GM12878 (cell line): ENCODE measurements around the gene HMCN1. TPM values are rescaled to one million over a fixed set of nuclear protein-coding genes. Genes with fewer than 3 reads are reported as not detected.

ENCODE experiments used
- ATAC-seq: fragments of 200-7000 bp; cut with Tn5 transposase; 3 replicates; pipeline ENCODE4 v1.9.1; 2020; ENCODE audit warnings: mild to moderate bottlenecking, moderate library complexity
- BruUV-seq: library from RNA; stranded (reverse); fragments of 400-500 nt; replicated peaks from 2 replicates; lab custom pipeline; 2021; lab: Mats Ljungman, UMichigan
- CTCF ChIA-PET: fragments of 300-600 bp; sonication (Branson Sonifier 250); formaldehyde crosslinking; extraction: SDS; loops from one replicate; lab custom pipeline; 2021; ENCODE audit warnings: inconsistent platforms; lab: Yijun Ruan, JAX
- POLR2A ChIA-PET: fragments of 350-600 bp; formaldehyde crosslinking; extraction: SDS; loops from one replicate; lab custom pipeline; 2021; ENCODE audit warnings: inconsistent platforms; lab: Charles Lee
- RAD21 ChIA-PET: fragments of 300-600 bp; sonication (Branson Sonifier 250); formaldehyde crosslinking; loops from one replicate; lab custom pipeline; 2023; ENCODE audit warnings: antibody characterized with exemption; ENCODE audit not compliant: unreplicated experiment; lab: Charles Lee
- SMC1A ChIA-PET: fragments of 300-600 bp; sonication (Branson Sonifier 250); formaldehyde crosslinking; loops from one replicate; lab custom pipeline; 2023; ENCODE audit not compliant: unreplicated experiment, uncharacterized antibody; lab: Charles Lee
- DNase-seq: peaks from one replicate; pipeline ENCODE4 v3.0.0-alpha.2; 2011; ENCODE audit warnings: low read depth, low spot score
- FAIRE-seq: peaks from 3 replicates; lab custom pipeline; 2011; peaks lifted over from hg19 to GRCh38; lab: Jason Lieb, UNC
- H2AFZ ChIP-seq: 2 replicates; pipeline ENCODE4 v1.6.0; 2011; ENCODE audit warnings: low read depth, low read length, control low read depth; ENCODE audit not compliant: control insufficient read depth
- H3K27ac ChIP-seq: 2 replicates; pipeline ENCODE4 v1.5.1; 2011; ENCODE audit warnings: control low read depth; ENCODE audit not compliant: control insufficient read depth, insufficient read depth
- H3K27me3 ChIP-seq, 2 experiments: replicated peaks in 1 of 2; 2 replicates each; pipeline versions ENCODE4 v1.6.0 to v1.6.1; 2011; ENCODE audit warnings: low read length in 1 of 2; ENCODE audit not compliant: control insufficient read depth in 2 of 2, insufficient read depth in 2 of 2
- H3K36me3 ChIP-seq, 2 experiments: 2 replicates each; pipeline ENCODE4 v1.5.1; 2011; ENCODE audit warnings: low read length in 1 of 2; ENCODE audit not compliant: control insufficient read depth in 2 of 2, insufficient read depth in 2 of 2
- H3K4me1 ChIP-seq: 2 replicates; pipeline ENCODE4 v1.6.1; 2011; ENCODE audit warnings: mild to moderate bottlenecking, low read length, moderate library complexity, mixed read lengths; ENCODE audit not compliant: control insufficient read depth, insufficient read depth
- H3K4me2 ChIP-seq: 2 replicates; pipeline ENCODE4 v1.6.0; 2011; ENCODE audit warnings: control low read depth; ENCODE audit not compliant: control insufficient read depth, insufficient read depth
- H3K4me3 ChIP-seq: fragments of 200-600 bp; sonication (generic); 2 replicates; pipeline ENCODE4 v1.5.1; 2016
- H3K79me2 ChIP-seq: 2 replicates; pipeline ENCODE4 v1.6.0; 2011; ENCODE audit warnings: low read length; ENCODE audit not compliant: control insufficient read depth, insufficient read depth
- H3K9ac ChIP-seq: 2 replicates; pipeline ENCODE4 v1.8.0; 2011; ENCODE audit warnings: low read length, control low read depth, mixed read lengths; ENCODE audit not compliant: control insufficient read depth, insufficient read depth
- H3K9me3 ChIP-seq: replicated peaks from 3 replicates; pipeline ENCODE4 v1.5.1; 2011; ENCODE audit warnings: mild to moderate bottlenecking, low read length; ENCODE audit not compliant: control insufficient read depth, insufficient read depth
- H4K20me1 ChIP-seq: 2 replicates; pipeline ENCODE4 v1.6.0; 2011; ENCODE audit not compliant: control insufficient read depth, insufficient read depth
- ASH2L ChIP-seq: fragments of 300-600, 200-600 bp; sonication (generic); IDR thresholded peaks from 2 replicates; pipeline ENCODE4 v1.6.1; 2017; ENCODE audit warnings: low read depth, mild to moderate bottlenecking, borderline replicate concordance
- BRCA1 ChIP-seq: IDR thresholded peaks from 2 replicates; pipeline ENCODE4 v1.6.1; 2011; ENCODE audit warnings: low read depth, low read length, improper control_type of control experiment
- CHD4 ChIP-seq: fragments of 200-600 bp; sonication (generic); IDR thresholded peaks from 2 replicates; pipeline ENCODE4 v1.6.1; 2016; ENCODE audit warnings: mild to moderate bottlenecking
- EGR1 ChIP-seq, 2 experiments: IDR thresholded peaks; 1 replicate in 1 of 2; 2 replicates in 1 of 2; pipeline ENCODE4 v1.6.1; 2011 to 2012; ENCODE audit warnings: low read depth in 2 of 2, low read length in 2 of 2, borderline replicate concordance in 1 of 2, mild to moderate bottlenecking in 1 of 2, moderate library complexity in 1 of 2
- HDAC6 ChIP-seq: fragments of 200-600 bp; sonication (generic); IDR thresholded peaks from one replicate; pipeline ENCODE4 v1.8.0; 2017; ENCODE audit warnings: antibody characterized with exemption; ENCODE audit not compliant: unreplicated experiment
- MTA2 ChIP-seq: fragments of 450-650 bp; IDR thresholded peaks from 2 replicates; pipeline ENCODE4 v1.6.1; 2016; ENCODE audit warnings: low read depth, mild to moderate bottlenecking, moderate library complexity
- MYC ChIP-seq: IDR thresholded peaks from 2 replicates; pipeline ENCODE4 v1.6.1; 2011; ENCODE audit warnings: mild to moderate bottlenecking, low read length, moderate library complexity, inconsistent platforms; ENCODE audit not compliant: insufficient read depth, insufficient replicate concordance, insufficient read length, severe bottlenecking
- NBN ChIP-seq: fragments of 450-650 bp; IDR thresholded peaks from 2 replicates; pipeline ENCODE4 v1.6.1; 2016
- NFYA ChIP-seq: IDR thresholded peaks from 2 replicates; pipeline ENCODE4 v1.6.1; 2011; ENCODE audit warnings: low read depth, mild to moderate bottlenecking, low read length, improper control_type of control experiment, borderline replicate concordance
- NFYB ChIP-seq: IDR thresholded peaks from 2 replicates; pipeline ENCODE4 v1.6.1; 2011; ENCODE audit warnings: low read depth, mild to moderate bottlenecking, low read length, improper control_type of control experiment, moderate library complexity; ENCODE audit not compliant: insufficient read depth
- POLR2AphosphoS5 ChIP-seq: IDR thresholded peaks from 2 replicates; pipeline ENCODE4 v1.6.1; 2011; ENCODE audit warnings: mild to moderate bottlenecking, low read length, inconsistent platforms
- STAT1 ChIP-seq: fragments of 450-650 bp; conservative IDR thresholded peaks from 2 replicates; pipeline ENCODE4 v1.6.1; 2014; ENCODE audit warnings: antibody characterized with exemption, mild to moderate bottlenecking
- TARDBP ChIP-seq: IDR thresholded peaks from 2 replicates; pipeline ENCODE4 v1.6.1; 2016; ENCODE audit warnings: borderline replicate concordance
- YY1 ChIP-seq: IDR thresholded peaks from 2 replicates; pipeline ENCODE4 v1.6.1; 2011; ENCODE audit warnings: low read depth, mild to moderate bottlenecking, low read length
- ZNF207 ChIP-seq: fragments of 450-650 bp; IDR thresholded peaks from 2 replicates; pipeline ENCODE4 v1.6.1; 2014; ENCODE audit warnings: antibody characterized with exemption, mild to moderate bottlenecking, borderline replicate concordance
- WGBS: methylation state at CpG from one replicate; pipeline ENCODE4 v1.1.6; 2016; ENCODE audit warnings: low lambda C conversion rate; ENCODE audit not compliant: insufficient replicate concordance, insufficient coverage; ENCODE audit errors: missing lambda C conversion rate; 5-methylcytosine and 5-hydroxymethylcytosine counted together
- in situ Hi-C: fragments of 300-500 bp; cut with MboI; formaldehyde crosslinking; loops from 9 replicates; pipeline ENCODE4 v1.14.3; 2018; ENCODE audit warnings: mixed read lengths
- intact Hi-C: fragments of 100-400 bp; cut with micrococcal nuclease; formaldehyde crosslinking; loops from one replicate; pipeline ENCODE4 v1.14.2; 2022; ENCODE audit not compliant: unreplicated experiment
- polyA plus RNA-seq, 11 experiments: library from polyadenylated mRNA; depleted of rRNA in 4 of 11; unstranded in 6 of 11; stranded (reverse) in 5 of 11; fragments of >200 nt; fragmentation: Nextera tagmentation in 4 of 11; fragmentation: Illumina TruSeq in 1 of 11; extraction: Ambion mirVana in 4 of 11; extraction: Trizol in 1 of 11; gene quantifications; 1 replicate in 1 of 11; 2 replicates in 10 of 11; pipeline versions ENCODE4 v1.2.1 to v1.2.3, GENCODE V29; 2011 to 2016; ENCODE audit warnings: inconsistent platforms in 2 of 11, missing spikeins in 2 of 11, low read depth in 1 of 11
- total RNA-seq, 4 experiments: library from RNA; depleted of rRNA in 3 of 4; stranded (reverse); fragments of >200 nt in 3 of 4; fragmentation: Illumina TruSeq in 1 of 4; extraction: Trizol in 1 of 4; gene quantifications; 2 replicates each; pipeline versions ENCODE4 v1.2.1 to v1.2.3, GENCODE V29; 2013 to 2021
- TF ChIP-seq, protein P1 (sequence below): fragments of 450-650 bp; formaldehyde crosslinking; IDR thresholded peaks from 2 replicates; pipeline ENCODE4 v1.5.0; 2022; ENCODE audit warnings: mild to moderate bottlenecking, missing genetic modification characterization

HMCN1 gene
- total and polyA plus RNA-seq, 10 of the 15 experiments (the other 5 are each of a cell fraction or from before 2014, with no cell fraction given): under 0.01 to 0.07 TPM; not detected in 8

DNA sequence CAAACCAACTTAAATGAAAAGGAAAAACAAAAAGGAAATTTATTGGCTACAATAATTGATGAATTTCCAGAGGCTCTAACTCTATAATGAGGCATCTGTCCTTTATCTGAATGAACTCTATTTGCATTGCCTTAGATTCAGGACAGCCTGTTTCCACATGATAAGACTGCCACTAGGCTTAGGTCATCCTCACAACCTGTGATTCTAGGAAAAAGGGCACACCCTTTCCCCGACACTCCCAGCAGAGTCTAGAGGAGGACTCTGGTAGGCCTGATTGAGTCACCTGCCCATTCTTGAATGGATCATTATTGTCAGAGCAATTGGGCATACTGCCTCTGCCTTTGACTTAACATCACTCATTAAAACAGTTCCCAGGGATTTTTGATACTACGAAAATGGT, 378.1 kb downstream of the HMCN1 start:
- RAD21 ChIA-PET: no interaction called here
- in situ Hi-C loops: no loop called here
- Histone ChIP-seq H3K9me3 (no peaks in the 10 kb centered on the region), H2AFZ (no peak overlapping the region), H3K4me1 (no peaks in the 10 kb centered on the region), H3K27me3 (no peaks in the 10 kb centered on the region), H3K9ac (no peak overlapping the region), H3K4me2 (no peak overlapping the region), H3K4me3 (no peak overlapping the region), H3K36me3 (no peaks in the 10 kb centered on the region), H3K27ac (no peak overlapping the region), H3K79me2 (no peaks in the 10 kb centered on the region), H4K20me1 (no peaks in the 10 kb centered on the region)
- no peak for TF ChIP-seq POLR2AphosphoS5
- no peak for TF ChIP-seq TARDBP
- BruUV-seq: no TSS peak
- POLR2A ChIA-PET: no interaction called here
- ATAC-seq: no peak
- intact Hi-C loops: no loop called here
- SMC1A ChIA-PET: no interaction called here
- no peak for FAIRE-seq
- WGBS: 40% methylated on average over 2 of the region's 2 CpGs
- CTCF ChIA-PET: no interaction called here
- DNase-seq: no peak

DNA sequence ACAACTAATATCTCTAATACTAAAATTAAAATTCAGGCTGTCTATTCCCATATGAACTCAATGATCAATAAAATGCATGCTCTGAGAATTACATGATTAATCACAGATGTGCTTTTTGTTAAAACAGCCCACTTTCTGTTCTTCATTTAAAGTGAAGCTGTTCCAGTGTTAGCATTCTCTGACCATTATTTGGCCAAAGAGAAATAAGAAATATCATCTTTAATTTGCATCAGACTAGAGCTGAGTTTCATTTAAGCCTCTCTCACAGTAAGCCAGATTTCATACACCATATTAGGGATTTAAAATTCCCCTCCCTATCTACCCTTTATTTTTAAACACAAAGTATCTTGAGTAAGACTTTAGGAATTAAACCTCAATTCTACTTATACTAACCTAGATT, 379.3 kb downstream of the HMCN1 start:
- ChIA-PET SMC1A (no interaction called here), CTCF (no interaction called here), POLR2A (no interaction called here), RAD21 (no interaction called here)
- Histone ChIP-seq H2AFZ (no peak overlapping the region), H3K79me2 (no peaks in the 10 kb centered on the region), H3K4me2 (no peak overlapping the region), H3K4me1 (no peaks in the 10 kb centered on the region), H3K9ac (no peak overlapping the region), H3K36me3 (no peaks in the 10 kb centered on the region), H3K4me3 (no peak overlapping the region), H3K9me3 (no peaks in the 10 kb centered on the region), H4K20me1 (no peaks in the 10 kb centered on the region), H3K27ac (no peak overlapping the region), H3K27me3 (no peaks in the 10 kb centered on the region)
- no peak for DNase-seq
- FAIRE-seq: no peak
- intact Hi-C loops (no loop called here), in situ Hi-C loops (no loop called here)
- ATAC-seq: no peak
- no TSS peak for BruUV-seq
- TF ChIP-seq CHD4 (no peak), YY1 (no peak), ZNF207 (no peak), STAT1 (no peak), ASH2L (no peak), MTA2 (no peak), BRCA1 (no peak), MYC (no peak), NBN (no peak), NFYB (no peak), EGR1 (IDR thresholded peaks at IDR 0.05; ENCODE audit: borderline replicate concordance in 1 of 2, low read depth in 2 of 2, low read length in 2 of 2) (no peak), NFYA (no peak), HDAC6 (no peak)
- TF ChIP-seq, protein P1, sequence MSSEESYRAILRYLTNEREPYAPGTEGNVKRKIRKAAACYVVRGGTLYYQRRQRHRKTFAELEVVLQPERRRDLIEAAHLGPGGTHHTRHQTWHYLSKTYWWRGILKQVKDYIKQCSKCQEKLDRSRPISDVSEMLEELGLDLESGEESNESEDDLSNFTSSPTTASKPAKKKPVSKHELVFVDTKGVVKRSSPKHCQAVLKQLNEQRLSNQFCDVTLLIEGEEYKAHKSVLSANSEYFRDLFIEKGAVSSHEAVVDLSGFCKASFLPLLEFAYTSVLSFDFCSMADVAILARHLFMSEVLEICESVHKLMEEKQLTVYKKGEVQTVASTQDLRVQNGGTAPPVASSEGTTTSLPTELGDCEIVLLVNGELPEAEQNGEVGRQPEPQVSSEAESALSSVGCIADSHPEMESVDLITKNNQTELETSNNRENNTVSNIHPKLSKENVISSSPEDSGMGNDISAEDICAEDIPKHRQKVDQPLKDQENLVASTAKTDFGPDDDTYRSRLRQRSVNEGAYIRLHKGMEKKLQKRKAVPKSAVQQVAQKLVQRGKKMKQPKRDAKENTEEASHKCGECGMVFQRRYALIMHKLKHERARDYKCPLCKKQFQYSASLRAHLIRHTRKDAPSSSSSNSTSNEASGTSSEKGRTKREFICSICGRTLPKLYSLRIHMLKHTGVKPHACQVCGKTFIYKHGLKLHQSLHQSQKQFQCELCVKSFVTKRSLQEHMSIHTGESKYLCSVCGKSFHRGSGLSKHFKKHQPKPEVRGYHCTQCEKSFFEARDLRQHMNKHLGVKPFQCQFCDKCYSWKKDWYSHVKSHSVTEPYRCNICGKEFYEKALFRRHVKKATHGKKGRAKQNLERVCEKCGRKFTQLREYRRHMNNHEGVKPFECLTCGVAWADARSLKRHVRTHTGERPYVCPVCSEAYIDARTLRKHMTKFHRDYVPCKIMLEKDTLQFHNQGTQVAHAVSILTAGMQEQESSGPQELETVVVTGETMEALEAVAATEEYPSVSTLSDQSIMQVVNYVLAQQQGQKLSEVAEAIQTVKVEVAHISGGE (CRISPR knock-in tag): no peak
